NCI-H446 (cell line): Measurements from ENCODE around the gene PERM1.
A peak's percentile ranks its signal among the peaks of the same experiment; 100 is the strongest.

Experiments
- DNase-seq, 2 experiments: peaks; one replicate each; lab custom pipeline; 2025; lab: John Stamatoyannopoulos, UW

PERM1 gene

GRCh38 chr1:934991-935750 is 46.7 kb downstream of the PERM1 start:
- DNase-seq: peak in 1 of 2 experiments; percentile 49

GRCh38 chr1:933603-933940 is 48.3 kb downstream of the PERM1 start:
- peak in 1 of 2 experiments; percentile 63 for DNase-seq

GRCh38 chr1:932776-933602 is 48.9 kb downstream of the PERM1 start:
- DNase-seq: peak in 1 of 2 experiments; percentile 63

- DNase-seq: no peak
Observed at GRCh38 chr1:932173-932510, 49.8 kb downstream of the PERM1 start.

GRCh38 chr1:931380-932172 is 50.3 kb downstream of the PERM1 start:
- DNase-seq: no peak

- DNase-seq: no peak
Observed at GRCh38 chr1:930633-931138, 51.2 kb downstream of the PERM1 start.

GRCh38 chr1:929712-930632 is 51.9 kb downstream of the PERM1 start:
- DNase-seq: no peak

- DNase-seq: no peak
Observed at GRCh38 chr1:928825-929661, 52.9 kb downstream of the PERM1 start.

- DNase-seq: peak in 1 of 2 experiments; percentile 57
Observed at GRCh38 chr1:927748-928147, 54.1 kb downstream of the PERM1 start.

GRCh38 chr1:927234-927633 is 54.7 kb downstream of the PERM1 start:
- DNase-seq: no peak

- DNase-seq: peak in 1 of 2 experiments; percentile 67
Observed at GRCh38 chr1:925561-926421, 56.1 kb downstream of the PERM1 start.
